Hematopoietic multipotent progenitor cell treated with erythropoietin and hydrocortisone succinate and interleukin-3 and kit ligand, for 4 days (in vitro differentiated cells): ENCODE results near the gene RPTOR.

Source experiments
- DNase-seq: peaks from one replicate; pipeline ENCODE4 v3.0.0-alpha.2; 2015

RPTOR gene

GRCh38 chr17:81013642-81014041, 469.0 kb downstream of the RPTOR start:
- no peak for DNase-seq

GRCh38 chr17:81015136-81015535, 470.5 kb downstream of the RPTOR start:
- no peak for DNase-seq
